SU-DHL-6 (cell line): ENCODE data around the gene OR4F15.
"Not testable (repeated sequence)": the region's sequence is repeated elsewhere in the genome, so short reads cannot be mapped to it uniquely, and the experiment has no call there.

Experiments
- H2AFZ ChIP-seq: fragments of 200-600 bp; sonication (generic); 2 replicates; pipeline ENCODE4 v1.6.1; 2014; ENCODE audit warnings: low read depth, mild to moderate bottlenecking, moderate library complexity, mixed read lengths, antibody characterized with exemption, low read length; ENCODE audit not compliant: severe bottlenecking
- H3F3A ChIP-seq: fragments of 200-600 bp; shearing (Covaris generic); 2 replicates; pipeline ENCODE4 v1.6.0; 2016; ENCODE audit warnings: antibody characterized with exemption, mild to moderate bottlenecking; ENCODE audit not compliant: insufficient read depth
- H3K27ac ChIP-seq: fragments of 200-600 bp; sonication (generic); 2 replicates; pipeline ENCODE4 v1.5.1; 2016; ENCODE audit warnings: low read depth, mild to moderate bottlenecking, low read length, moderate library complexity, mixed read lengths
- H3K27me3 ChIP-seq: fragments of 200-600 bp; sonication (generic), shearing (Covaris generic); 2 replicates; pipeline ENCODE4 v1.6.0; 2014; ENCODE audit warnings: mild to moderate bottlenecking, low read length
- H3K36me3 ChIP-seq: fragments of 200-600 bp; sonication (generic); 2 replicates; pipeline ENCODE4 v1.6.1; 2014; ENCODE audit warnings: mild to moderate bottlenecking, low read length, mixed read lengths
- H3K4me2 ChIP-seq: fragments of 300-600, 200-600 bp; shearing (Covaris generic), sonication (generic); 2 replicates; pipeline ENCODE4 v1.6.0; 2014; ENCODE audit warnings: low read length, low read depth, mild to moderate bottlenecking; ENCODE audit not compliant: poor library complexity, severe bottlenecking
- H3K4me3 ChIP-seq: fragments of 200-600 bp; sonication (generic); 2 replicates; pipeline ENCODE4 v1.5.1; 2014; ENCODE audit warnings: antibody characterized with exemption, low read length, mild to moderate bottlenecking, mixed read lengths; ENCODE audit not compliant: insufficient read depth, poor library complexity, severe bottlenecking
- H3K79me2 ChIP-seq: fragments of 200-600 bp; sonication (generic); 2 replicates; pipeline ENCODE4 v1.6.1; 2014; ENCODE audit warnings: mild to moderate bottlenecking, low read length, moderate library complexity; ENCODE audit not compliant: insufficient read depth
- H3K9ac ChIP-seq: fragments of 200-600 bp; sonication (generic); 2 replicates; pipeline ENCODE4 v1.7.0; 2014; ENCODE audit warnings: mild to moderate bottlenecking, low read length
- H3K9me2 ChIP-seq: fragments of 200-600 bp; sonication (generic); replicated peaks from 2 replicates; pipeline ENCODE4 v1.6.1; 2014; ENCODE audit warnings: low read length; ENCODE audit not compliant: insufficient read depth
- H3K9me3 ChIP-seq: fragments of 200-600 bp; sonication (generic); 2 replicates; pipeline ENCODE4 v1.6.1; 2014; ENCODE audit warnings: low read length, mixed read lengths; ENCODE audit not compliant: insufficient read depth
- H4K20me1 ChIP-seq: fragments of 200-600 bp; sonication (generic); 2 replicates; pipeline ENCODE4 v1.6.1; 2014; ENCODE audit warnings: low read depth, mild to moderate bottlenecking, antibody characterized with exemption, low read length, moderate library complexity, mixed read lengths
- CTCF ChIP-seq: fragments of 200-600 bp; sonication (generic); IDR thresholded peaks from one replicate; pipeline ENCODE4 v1.5.1; 2017; ENCODE audit warnings: antibody characterized with exemption, mild to moderate bottlenecking, low read length, moderate library complexity; ENCODE audit not compliant: insufficient read depth, poor library complexity, severe bottlenecking
- EZH2phosphoT487 ChIP-seq: fragments of 200-600 bp; sonication (generic), shearing (Covaris generic); conservative IDR thresholded peaks from 2 replicates; pipeline ENCODE4 v1.6.1; 2018; ENCODE audit warnings: mild to moderate bottlenecking, antibody characterized with exemption, low read length, moderate library complexity, mixed read lengths

OR4F15 gene

DNA sequence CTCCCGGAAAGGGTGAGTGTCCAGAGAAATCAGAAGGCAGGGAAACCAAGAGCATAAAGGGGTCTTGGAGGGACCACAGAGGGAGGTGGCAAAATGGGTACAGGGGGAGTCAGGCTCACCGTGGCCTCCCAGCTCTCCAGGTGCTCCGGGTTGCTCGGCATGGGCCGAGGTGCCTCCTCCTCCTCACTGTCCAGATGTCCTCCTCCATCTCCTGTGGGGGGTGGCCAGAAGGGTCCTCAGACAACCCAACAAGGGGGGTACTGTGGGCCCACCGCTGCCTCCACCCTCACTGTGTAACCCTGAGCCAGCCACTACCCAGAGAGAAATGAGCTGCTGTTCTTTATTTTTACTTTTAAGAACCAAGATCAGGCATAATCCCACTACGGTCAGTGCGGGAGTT lies 39.1 kb upstream of the OR4F15 start:
- no peaks in the 10 kb centered on the region for H4K20me1 ChIP-seq
- no peak overlapping the region for H3K27ac ChIP-seq
- TF ChIP-seq CTCF (no peak), EZH2phosphoT487 (no peak)
- H3K9me2 ChIP-seq, result no peaks in the 10 kb centered on the region
- no peak overlapping the region for H3K4me2 ChIP-seq
- H3K4me3 ChIP-seq, result no peak overlapping the region
- no peaks in the 10 kb centered on the region for H3K9me3 ChIP-seq
- H3K36me3 ChIP-seq, result no peaks in the 10 kb centered on the region
- no peaks in the 10 kb centered on the region for H3K79me2 ChIP-seq
- no peaks in the 10 kb centered on the region for H3K27me3 ChIP-seq
- H2AFZ ChIP-seq, result no peak overlapping the region
- H3K9ac ChIP-seq, result no peak overlapping the region
- no peaks in the 10 kb centered on the region for H3F3A ChIP-seq

GRCh38 chr15:101773496-101774100 lies 38.4 kb upstream of the OR4F15 start:
- Histone ChIP-seq H4K20me1 (no peaks in the 10 kb centered on the region), H3K79me2 (no peaks in the 10 kb centered on the region), H3F3A (no peaks in the 10 kb centered on the region), H3K27ac (no peak overlapping the region), H3K4me2 (no peak overlapping the region), H3K27me3 (no peaks in the 10 kb centered on the region), H3K36me3 (no peaks in the 10 kb centered on the region), H2AFZ (no peak overlapping the region), H3K9me3 (no peaks in the 10 kb centered on the region), H3K9ac (no peak overlapping the region), H3K9me2 (no peaks in the 10 kb centered on the region), H3K4me3 (no peak overlapping the region)
- TF ChIP-seq CTCF (peak; percentile 16), EZH2phosphoT487 (no peak)

GRCh38 chr15:101775136-101775535 lies 36.9 kb upstream of the OR4F15 start:
- Histone ChIP-seq H3K79me2 (no peaks in the 10 kb centered on the region), H3K27me3 (no peaks in the 10 kb centered on the region)

DNA sequence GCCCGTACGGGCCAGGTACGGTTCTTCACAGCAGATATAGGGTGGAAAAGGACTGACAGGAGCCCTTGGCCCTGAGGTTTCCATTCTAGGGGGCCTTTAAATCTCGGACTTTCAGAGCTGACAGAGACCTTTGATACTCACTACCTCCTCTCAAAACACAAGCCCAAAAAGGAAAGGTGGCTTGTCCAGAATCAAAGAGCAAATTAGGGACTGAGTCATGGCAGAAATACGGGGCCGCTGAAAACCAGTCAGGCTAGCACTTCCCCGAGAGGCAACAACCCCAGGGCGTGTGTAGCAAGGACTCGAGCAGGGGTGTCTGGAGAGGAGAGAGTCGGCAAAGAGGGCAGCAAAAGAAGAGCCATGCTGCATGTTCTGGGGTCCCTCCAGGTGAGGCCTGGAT lies 33.4 kb upstream of the OR4F15 start:
- H3F3A ChIP-seq, H3K9me3 ChIP-seq, H4K20me1 ChIP-seq, H3K4me2 ChIP-seq, H3K9ac ChIP-seq, H2AFZ ChIP-seq, H3K9me2 ChIP-seq, H3K27ac ChIP-seq, H3K79me2 ChIP-seq, H3K27me3 ChIP-seq, H3K4me3 ChIP-seq, H3K36me3 ChIP-seq: not testable (repeated sequence)

More at GRCh38 chr15:101775136-101775535, 36.9 kb upstream of the OR4F15 start:
- H3K9ac ChIP-seq, result no peak overlapping the region
- H2AFZ ChIP-seq, result no peak overlapping the region
- no peaks in the 10 kb centered on the region for H3F3A ChIP-seq
- no peaks in the 10 kb centered on the region for H3K9me2 ChIP-seq
- TF ChIP-seq EZH2phosphoT487 (no peak), CTCF (no peak)
- H3K4me2 ChIP-seq, result no peak overlapping the region
- H3K36me3 ChIP-seq, result no peaks in the 10 kb centered on the region
- no peaks in the 10 kb centered on the region for H4K20me1 ChIP-seq
- no peak overlapping the region for H3K4me3 ChIP-seq
- H3K9me3 ChIP-seq, result no peaks in the 10 kb centered on the region
- H3K27ac ChIP-seq, result no peak overlapping the region

- H3K36me3 ChIP-seq, H3K9me3 ChIP-seq, H3K27me3 ChIP-seq, H3K9ac ChIP-seq, H3K79me2 ChIP-seq, H3K9me2 ChIP-seq, H2AFZ ChIP-seq, H3F3A ChIP-seq, H3K4me2 ChIP-seq, H4K20me1 ChIP-seq, H3K4me3 ChIP-seq, H3K27ac ChIP-seq: not testable (repeated sequence)
Measured at GRCh38 chr15:101780225-101780624, 31.8 kb upstream of the OR4F15 start.
